PFSK-1 (cell line): ENCODE results near the gene POLR2C.

Source experiments
- FOXP2 ChIP-seq: optimal IDR thresholded peaks from 2 replicates; pipeline ENCODE3; 2011; ENCODE audit warnings: borderline replicate concordance, control low read depth, inconsistent platforms; ENCODE audit not compliant: insufficient read depth; ENCODE audit errors: extremely low read length, extremely low read depth
- POLR2AphosphoS5 ChIP-seq: IDR thresholded peaks from 2 replicates; pipeline ENCODE4 v1.6.1; 2012; ENCODE audit warnings: low read depth, mild to moderate bottlenecking, control low read depth, low read length, moderate library complexity
- SIN3A ChIP-seq: IDR thresholded peaks from 2 replicates; pipeline ENCODE4 v1.6.1; 2012; ENCODE audit warnings: mild to moderate bottlenecking, low read length, moderate library complexity, borderline replicate concordance; ENCODE audit not compliant: insufficient read depth
- TAF1 ChIP-seq: IDR thresholded peaks from 2 replicates; pipeline ENCODE4 v1.6.1; 2012; ENCODE audit warnings: low read length, control low read depth, borderline replicate concordance; ENCODE audit not compliant: insufficient read depth
- TF ChIP-seq, protein P1 (sequence below), 2 experiments: IDR thresholded peaks; 2 replicates each; pipeline versions ENCODE4 v1.6.1 to v1.8.0; 2011 to 2012; ENCODE audit warnings: low read depth in 2 of 2, low read length in 2 of 2, control low read depth in 1 of 2, inconsistent platforms in 1 of 2, mild to moderate bottlenecking in 1 of 2, moderate library complexity in 1 of 2; ENCODE audit not compliant: insufficient read depth in 1 of 2

POLR2C gene

DNA sequence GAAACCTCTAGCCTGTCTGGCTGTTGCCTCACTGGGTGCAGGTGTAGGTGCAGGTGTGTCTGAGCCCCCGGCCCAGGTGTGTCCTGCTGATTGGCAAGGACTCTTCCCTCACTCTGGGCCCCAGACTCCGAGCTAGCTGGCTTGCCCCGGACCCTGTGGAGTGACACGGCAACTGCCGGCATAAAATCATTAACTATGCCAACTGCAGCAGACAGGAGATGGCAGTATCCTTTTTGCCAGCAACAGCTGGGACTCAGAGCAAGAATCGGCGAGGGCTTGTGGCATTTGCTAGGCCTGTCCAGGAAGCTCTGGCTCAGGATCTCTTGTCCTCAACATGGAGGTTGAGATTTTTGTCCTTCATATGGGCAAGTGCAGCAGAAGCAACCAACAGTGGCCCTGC lies 36.1 kb upstream of the POLR2C start:
- no peak for TF ChIP-seq FOXP2
- no peak for TF ChIP-seq POLR2AphosphoS5
- TF ChIP-seq TAF1, result no peak
- TF ChIP-seq, protein P1, sequence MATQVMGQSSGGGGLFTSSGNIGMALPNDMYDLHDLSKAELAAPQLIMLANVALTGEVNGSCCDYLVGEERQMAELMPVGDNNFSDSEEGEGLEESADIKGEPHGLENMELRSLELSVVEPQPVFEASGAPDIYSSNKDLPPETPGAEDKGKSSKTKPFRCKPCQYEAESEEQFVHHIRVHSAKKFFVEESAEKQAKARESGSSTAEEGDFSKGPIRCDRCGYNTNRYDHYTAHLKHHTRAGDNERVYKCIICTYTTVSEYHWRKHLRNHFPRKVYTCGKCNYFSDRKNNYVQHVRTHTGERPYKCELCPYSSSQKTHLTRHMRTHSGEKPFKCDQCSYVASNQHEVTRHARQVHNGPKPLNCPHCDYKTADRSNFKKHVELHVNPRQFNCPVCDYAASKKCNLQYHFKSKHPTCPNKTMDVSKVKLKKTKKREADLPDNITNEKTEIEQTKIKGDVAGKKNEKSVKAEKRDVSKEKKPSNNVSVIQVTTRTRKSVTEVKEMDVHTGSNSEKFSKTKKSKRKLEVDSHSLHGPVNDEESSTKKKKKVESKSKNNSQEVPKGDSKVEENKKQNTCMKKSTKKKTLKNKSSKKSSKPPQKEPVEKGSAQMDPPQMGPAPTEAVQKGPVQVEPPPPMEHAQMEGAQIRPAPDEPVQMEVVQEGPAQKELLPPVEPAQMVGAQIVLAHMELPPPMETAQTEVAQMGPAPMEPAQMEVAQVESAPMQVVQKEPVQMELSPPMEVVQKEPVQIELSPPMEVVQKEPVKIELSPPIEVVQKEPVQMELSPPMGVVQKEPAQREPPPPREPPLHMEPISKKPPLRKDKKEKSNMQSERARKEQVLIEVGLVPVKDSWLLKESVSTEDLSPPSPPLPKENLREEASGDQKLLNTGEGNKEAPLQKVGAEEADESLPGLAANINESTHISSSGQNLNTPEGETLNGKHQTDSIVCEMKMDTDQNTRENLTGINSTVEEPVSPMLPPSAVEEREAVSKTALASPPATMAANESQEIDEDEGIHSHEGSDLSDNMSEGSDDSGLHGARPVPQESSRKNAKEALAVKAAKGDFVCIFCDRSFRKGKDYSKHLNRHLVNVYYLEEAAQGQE (IDR thresholded peaks at IDR 0.05; ENCODE audit: insufficient read depth in 1 of 2, low read depth in 2 of 2, low read length in 2 of 2), result no peak
- no peak for TF ChIP-seq SIN3A

DNA sequence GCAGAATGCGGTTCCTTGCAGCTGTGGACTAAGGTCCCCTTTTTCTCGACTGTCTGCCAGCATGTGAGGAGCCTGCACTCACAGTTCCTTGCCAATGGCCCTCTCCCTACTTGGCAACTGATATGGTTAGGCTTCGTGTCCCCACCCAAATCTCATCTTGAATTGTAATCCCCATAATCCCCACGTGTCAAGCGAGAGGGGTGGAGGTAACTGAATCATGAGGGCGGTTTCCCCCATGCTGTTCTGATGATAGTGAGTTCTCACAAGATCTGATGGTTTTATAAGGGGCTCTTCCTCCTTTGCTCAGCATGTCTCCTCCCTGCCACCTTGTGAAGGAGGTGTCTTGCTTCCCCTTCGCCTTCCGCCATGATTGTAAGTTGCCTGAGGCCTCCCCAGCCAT lies 35.2 kb upstream of the POLR2C start:
- TF ChIP-seq, protein P1 (IDR thresholded peaks at IDR 0.05; ENCODE audit: insufficient read depth in 1 of 2, low read depth in 2 of 2, low read length in 2 of 2), result no peak
- TF ChIP-seq TAF1 (no peak), SIN3A (no peak), FOXP2 (no peak), POLR2AphosphoS5 (no peak)

DNA sequence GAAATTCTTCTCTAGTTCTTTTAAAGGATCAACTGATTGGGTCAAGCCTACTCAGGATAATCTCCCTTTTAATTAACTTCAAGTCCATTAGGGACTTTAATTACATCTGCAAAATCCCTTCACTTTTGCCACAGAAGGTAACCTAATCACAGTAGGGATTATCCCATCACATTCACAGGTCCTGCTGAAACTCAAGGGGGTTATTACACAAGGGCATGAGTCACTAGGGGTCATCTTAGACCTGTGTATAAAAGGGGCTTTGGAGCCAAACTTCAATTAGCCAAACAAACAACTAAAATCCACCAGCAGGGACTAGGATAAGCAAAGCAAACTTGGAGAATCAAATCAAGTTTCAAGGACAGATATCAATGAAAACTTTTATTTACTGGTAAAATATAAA lies 34.7 kb upstream of the POLR2C start:
- TF ChIP-seq FOXP2, result no peak
- TF ChIP-seq POLR2AphosphoS5, result no peak
- TF ChIP-seq, protein P1 (IDR thresholded peaks at IDR 0.05; ENCODE audit: insufficient read depth in 1 of 2, low read depth in 2 of 2, low read length in 2 of 2), result no peak
- no peak for TF ChIP-seq SIN3A
- TF ChIP-seq TAF1, result no peak

DNA sequence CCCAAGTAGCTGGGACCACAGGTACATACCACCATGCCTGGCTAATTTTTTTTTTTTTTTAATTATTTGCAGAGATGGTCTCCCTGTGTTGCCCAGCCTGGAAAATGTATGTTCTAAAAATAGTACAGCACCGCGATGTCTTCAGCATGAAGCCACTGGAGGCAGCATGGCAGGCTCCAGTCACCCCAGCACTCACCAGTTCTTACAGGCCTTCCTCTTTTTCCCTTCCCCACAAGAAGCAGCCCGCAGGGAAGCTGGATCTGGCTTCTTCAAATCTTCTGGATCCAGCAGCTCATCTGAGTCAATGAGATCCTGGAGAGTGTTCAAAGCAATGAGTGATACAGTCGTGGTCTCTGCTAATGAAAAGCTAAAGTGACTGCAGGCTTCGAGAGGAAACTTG lies 31.5 kb upstream of the POLR2C start:
- TF ChIP-seq TAF1 (no peak), POLR2AphosphoS5 (no peak), FOXP2 (no peak), SIN3A (no peak)
- TF ChIP-seq, protein P1 (IDR thresholded peaks at IDR 0.05; ENCODE audit: insufficient read depth in 1 of 2, low read depth in 2 of 2, low read length in 2 of 2), result no peak

DNA sequence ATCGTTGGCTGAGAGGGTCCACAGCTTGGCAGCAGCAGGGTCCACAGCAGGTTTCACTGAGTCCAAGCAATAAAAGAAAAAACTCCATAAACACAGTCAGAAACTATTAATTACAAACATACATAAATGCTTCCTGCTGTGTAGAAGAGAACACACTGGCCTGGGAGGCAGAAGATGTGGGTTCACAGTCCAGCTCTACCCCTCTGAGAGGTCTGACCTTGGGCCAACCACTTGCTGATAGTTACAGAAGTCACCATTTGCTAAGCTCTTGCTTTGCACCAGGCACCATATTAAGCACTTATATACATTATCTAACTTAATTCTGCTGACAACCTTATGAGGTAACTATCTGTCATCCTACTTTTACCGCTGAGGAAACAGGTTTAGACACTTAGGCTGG lies 30.0 kb upstream of the POLR2C start:
- TF ChIP-seq FOXP2 (no peak), TAF1 (no peak), SIN3A (no peak), POLR2AphosphoS5 (no peak)
- TF ChIP-seq, protein P1 (IDR thresholded peaks at IDR 0.05; ENCODE audit: insufficient read depth in 1 of 2, low read depth in 2 of 2, low read length in 2 of 2), result no peak
